CD4-positive, alpha-beta T cell treated with Interleukin-6 at 100 ng/mL for 8 hours (primary cell): ENCODE data around the gene HIC2.
"Not testable (repeated sequence)": the region's sequence is repeated elsewhere in the genome, so short reads cannot be mapped to it uniquely, and the experiment has no call there.

Experiments used
- DNase-seq: peaks from one replicate; pipeline ENCODE4 v3.0.0-alpha.2; 2020; ENCODE audit warnings: mixed read lengths, low spot score

The HIC2 gene

GRCh38 chr22:21493789-21494782, 76.9 kb downstream of the HIC2 start:
- DNase-seq = not testable (repeated sequence)

- not testable (repeated sequence) for DNase-seq
Measured at GRCh38 chr22:21497984-21498383, 80.8 kb downstream of the HIC2 start.

GRCh38 chr22:21498489-21498888, 81.3 kb downstream of the HIC2 start:
- not testable (repeated sequence) for DNase-seq

- not testable (repeated sequence) for DNase-seq
Measured at GRCh38 chr22:21499623-21500506, 82.7 kb downstream of the HIC2 start.
